SK-N-DZ (cell line): ENCODE data around the gene TMEM59. TPM values are rescaled to one million over a fixed set of nuclear protein-coding genes. Genes with fewer than 3 reads are reported as not detected.
"Not testable (repeated sequence)": the region's sequence is repeated elsewhere in the genome, so short reads cannot be mapped to it uniquely, and the experiment has no call there.

Source experiments
- DNase-seq: peaks from one replicate; pipeline ENCODE4 v3.0.0-alpha.2; 2015; ENCODE audit warnings: low spot score
- polyA plus RNA-seq, 2 experiments: library from polyadenylated mRNA; depleted of rRNA; stranded (reverse); fragments of >200 nt; gene quantifications; 2 replicates each; pipeline ENCODE4 v1.2.3, GENCODE V29; 2014

The TMEM59 gene, protein sequence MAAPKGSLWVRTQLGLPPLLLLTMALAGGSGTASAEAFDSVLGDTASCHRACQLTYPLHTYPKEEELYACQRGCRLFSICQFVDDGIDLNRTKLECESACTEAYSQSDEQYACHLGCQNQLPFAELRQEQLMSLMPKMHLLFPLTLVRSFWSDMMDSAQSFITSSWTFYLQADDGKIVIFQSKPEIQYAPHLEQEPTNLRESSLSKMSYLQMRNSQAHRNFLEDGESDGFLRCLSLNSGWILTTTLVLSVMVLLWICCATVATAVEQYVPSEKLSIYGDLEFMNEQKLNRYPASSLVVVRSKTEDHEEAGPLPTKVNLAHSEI
- 150 and 175 TPM in 2 replicates for polyA plus RNA-seq (2014; cell fraction: cytosol; rRNA removed)
- polyA plus RNA-seq (2014; cell fraction: nucleus; rRNA removed), result 52.7 and 107 TPM in 2 replicates

DNA sequence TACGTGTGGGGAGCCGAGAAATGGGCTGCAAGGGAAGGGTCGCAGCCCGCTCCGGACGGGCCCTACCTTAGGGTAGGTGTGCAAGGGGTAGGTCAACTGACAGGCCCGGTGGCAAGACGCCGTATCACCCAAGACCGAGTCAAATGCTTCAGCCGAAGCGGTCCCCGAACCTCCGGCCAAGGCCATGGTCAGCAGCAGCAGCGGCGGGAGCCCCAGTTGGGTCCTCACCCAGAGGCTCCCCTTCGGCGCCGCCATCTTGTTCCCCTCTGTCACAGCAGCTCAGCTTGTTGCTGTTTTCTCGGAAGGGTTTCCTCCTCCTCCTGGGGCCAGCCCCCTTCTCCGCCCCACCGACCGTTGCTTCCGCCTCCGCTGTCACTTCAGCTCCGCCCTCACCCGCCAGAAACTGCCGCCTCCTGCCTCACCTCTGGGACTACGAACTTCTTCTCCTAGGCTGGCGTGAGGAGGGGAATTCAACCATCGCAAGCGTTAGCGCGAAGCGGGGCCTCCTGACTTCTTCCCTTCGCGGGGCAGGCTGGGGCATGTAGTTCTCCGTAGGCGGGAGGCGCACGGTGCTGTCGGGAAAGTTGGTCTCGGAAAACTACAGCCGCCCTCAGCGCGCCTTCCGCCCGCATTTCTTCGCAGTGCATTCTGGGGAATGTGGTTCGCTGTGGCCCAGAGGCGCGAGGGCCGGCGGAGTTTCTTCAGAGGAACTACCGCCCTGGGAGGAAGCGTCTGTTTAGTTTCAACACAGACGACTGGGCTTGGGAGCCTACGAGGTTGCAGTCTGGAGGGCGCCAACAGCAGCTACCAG is at the start of gene TMEM59, which contains the start of gene TCEANC2:
Gene TMEM59, minus strand, starts transcription at position 271 of the 811 bp plus-strand sequence. Its CDS starts 16 bp downstream, at position 255.
Gene TCEANC2, plus strand, starts transcription at position 675 of the 811 bp plus-strand sequence. CDS start 815 bp downstream, outside the sequence.
- peak; percentile 99 for DNase-seq

DNA sequence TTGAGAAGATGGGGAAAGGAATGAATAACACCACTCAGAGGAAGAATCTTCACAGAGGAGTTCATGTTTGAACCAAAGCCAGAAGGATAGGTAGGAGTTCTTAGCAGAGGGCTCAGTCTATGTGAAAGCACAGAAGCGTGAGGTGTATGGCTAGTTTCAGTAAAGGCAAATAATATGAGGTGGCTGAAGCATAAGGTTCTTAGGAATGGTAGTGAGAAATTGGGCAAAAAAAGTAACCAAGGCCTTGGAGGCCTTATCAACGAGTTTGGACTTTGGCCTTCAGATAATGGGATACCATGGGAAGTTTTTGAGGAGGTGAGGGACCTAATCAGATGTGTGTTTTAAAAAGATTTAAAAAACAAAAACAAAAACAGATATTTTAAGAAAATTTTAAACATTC is 47.5 kb upstream of the TMEM59 start:
- no peak for DNase-seq

DNA sequence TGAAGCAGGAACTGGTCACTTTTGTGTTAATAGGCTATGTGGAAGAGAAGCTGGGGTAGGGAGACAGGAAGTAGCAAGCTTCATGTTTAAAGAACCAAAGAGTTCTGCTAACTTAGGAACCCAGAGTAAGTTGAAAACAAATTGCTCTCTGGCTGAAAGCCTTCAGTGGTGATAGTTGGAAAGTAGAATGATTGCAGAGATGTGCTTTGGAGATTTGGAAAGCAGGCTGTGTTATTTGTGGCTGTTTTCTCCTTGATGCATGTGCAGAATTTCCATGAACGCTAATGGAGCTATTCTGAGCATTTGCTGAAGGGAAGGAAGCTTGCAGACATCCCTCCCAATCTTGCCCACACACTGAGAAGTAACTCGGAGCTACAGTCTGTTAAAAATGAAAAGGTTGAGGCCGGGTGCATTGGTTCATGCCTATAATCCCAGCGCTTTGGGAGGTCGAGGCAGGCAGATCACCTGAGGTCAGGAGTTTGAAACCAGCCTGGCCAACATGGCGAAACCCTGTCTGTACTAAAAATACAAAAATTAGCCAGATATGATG is 46.1 kb upstream of the TMEM59 start:
- DNase-seq, result no peak

DNA sequence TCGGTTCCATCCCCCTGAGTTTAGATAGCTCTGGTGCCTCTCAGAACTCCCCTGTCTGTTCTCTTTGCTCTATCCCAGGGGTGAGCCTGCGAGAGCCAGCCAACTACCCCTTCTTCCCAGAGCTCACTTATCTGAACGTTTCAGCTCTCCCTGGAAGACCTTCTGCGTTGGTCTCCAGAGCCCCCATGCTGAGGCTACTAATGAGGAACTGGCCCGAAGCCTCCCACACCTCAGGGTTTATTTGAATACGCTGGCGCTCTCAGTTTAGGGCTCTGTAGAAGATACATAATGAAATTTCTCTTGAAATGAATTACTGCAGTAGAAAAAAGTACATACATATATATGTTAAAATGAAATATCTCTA is 43.9 kb upstream of the TMEM59 start:
- DNase-seq, result no peak

DNA sequence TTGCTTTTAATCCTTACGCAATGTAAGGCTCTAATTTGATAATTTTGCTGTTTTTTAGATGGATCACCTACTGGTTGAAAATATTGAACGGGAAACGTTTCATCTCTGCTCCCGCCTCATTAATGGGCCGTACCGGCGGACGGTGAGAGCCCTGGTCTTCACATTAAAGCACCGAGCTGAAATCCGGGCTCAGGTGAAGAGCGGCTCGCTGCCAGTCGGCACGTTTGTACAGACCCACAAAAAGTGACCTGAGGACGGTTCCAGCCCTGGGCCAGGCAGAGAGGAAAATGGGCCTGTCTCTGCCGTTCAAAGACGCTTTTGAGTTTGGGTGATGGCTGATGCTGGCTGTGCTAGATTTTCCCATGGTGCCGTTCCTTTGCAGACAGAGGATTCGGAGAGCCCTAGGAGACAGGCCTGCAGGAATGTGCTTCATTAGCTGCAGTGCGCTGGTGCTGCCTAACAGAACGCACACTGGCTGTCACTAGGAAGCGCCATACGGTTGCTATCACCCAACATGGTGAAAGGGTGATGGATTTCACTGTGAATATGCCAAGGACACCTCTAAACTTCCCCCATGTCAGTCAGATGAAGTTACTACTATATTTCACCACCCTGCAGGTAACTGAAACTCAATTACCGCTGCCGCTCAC is 43.3 kb upstream of the TMEM59 start:
- DNase-seq, result no peak

DNA sequence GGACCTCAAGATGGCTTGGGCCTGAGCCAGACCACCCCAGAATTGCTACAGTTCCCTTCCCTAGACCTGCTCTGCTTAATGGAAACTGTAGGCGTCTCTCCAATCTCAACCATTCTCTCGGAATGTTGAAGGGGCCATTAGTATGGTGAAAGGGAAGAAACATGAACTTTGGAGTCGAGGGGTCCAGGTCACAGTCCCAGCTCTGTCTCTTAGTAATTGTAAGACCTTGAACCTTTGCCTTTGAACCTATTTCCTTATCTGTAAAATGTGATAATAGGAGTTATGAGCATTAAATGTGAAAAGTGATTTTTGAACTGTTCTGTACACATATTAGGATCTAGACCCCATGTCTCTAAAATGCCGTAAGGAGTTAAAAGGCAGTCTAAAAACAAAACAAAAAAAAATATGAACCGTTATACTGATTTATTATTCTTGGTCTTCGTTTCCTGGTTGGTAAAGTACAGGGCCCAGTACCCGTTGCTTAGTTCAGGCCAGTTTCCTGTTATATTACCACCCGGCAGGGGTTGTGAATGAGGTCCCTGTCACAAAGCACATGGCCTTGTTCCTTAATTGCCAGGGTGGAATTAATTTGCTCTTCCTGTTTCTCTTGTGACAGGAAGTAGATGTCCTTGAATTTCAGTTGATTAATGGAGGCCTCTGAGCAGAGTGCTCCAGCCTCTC is 42.7 kb upstream of the TMEM59 start:
- no peak for DNase-seq

DNA sequence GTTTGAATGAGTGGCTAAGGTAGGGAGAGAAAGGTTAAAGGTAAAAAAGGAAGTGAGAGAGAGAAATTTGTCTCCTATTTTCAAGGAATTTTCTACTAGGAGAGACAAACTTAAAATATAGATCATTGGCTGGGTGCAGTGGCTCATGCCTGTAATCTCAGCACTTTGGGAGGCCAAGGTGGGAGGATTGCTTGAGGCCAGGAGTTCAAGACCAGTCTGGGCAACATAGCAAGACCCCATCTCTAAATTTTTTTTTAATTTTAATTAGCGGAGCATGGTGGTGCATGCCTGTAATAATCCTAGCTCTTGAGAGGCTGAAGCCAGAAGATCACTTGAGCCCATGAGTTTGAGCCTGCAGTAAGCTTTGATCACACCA is 41.7 kb upstream of the TMEM59 start:
- DNase-seq, result not testable (repeated sequence)

DNA sequence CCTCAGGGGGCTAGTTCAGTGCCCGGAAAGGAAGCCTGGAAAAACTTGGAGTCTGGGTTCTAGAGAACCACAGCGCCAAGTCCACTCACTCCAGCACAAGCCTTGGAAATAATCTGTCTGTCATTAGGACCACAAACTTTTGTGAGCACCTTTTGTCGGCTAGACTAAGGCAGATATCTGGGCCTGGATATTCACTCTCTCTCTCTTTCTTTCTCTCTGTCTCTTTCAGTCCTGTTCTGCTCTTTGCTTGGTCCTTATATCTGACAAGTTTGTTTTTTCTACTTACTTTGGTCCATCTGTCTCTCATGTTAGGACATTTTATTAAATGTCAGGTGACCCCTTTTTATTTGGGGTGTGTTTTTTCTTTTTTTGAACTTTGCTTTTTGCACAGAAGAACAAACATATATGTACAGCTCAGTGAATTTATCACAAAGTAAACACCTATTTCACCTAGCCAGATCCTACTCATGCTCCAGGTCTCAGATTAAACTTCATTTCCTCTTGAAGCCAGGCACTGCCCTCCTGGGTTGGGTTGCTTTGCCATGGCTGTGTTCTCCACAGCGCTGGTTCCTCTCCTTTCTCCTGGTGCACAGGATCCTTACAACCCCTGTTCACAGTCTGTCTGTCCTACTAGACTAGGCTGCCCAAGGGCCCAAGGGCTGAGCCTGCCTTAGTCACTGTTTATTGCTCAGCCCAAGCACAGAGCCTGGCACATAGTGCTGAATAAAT is 41.2 kb upstream of the TMEM59 start:
- DNase-seq, result no peak

DNA sequence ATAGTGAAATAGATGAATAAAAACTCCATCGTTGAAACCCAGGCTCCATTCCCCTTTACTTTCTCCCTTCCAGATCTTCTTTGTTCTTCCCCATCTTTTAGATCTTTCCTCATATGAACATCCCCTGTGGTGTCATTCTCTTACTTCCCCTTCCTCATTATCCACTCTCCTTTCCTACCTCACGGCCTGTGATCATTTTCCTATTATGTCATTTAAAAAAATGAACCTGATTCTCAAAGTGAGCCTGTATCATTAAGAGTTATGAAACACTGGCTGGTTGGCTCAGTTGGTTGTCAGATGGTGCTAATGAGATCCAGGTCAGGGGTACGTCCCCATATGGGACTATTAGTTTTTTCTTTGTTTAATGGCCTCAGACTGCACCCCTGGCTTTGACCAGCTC is 38.7 kb upstream of the TMEM59 start:
- no peak for DNase-seq

DNA sequence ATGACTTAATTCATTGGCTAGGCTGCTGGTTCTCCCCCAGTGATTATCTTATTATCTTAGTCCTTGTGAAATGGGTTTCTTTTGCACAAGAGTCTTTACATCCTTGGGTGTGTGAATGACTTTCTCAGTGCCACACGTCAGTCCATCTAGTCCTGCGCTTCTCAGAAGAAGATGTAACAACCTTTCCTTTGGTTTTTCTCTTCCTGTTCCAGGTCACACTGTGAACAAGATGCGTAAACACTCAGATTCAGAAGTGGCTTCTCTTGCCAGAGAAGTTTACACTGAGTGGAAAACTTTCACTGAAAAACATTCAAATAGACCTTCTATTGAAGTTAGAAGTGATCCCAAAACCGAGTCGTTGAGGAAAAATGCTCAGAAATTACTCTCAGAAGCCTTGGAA is 35.4 kb upstream of the TMEM59 start:
- no peak for DNase-seq

DNA sequence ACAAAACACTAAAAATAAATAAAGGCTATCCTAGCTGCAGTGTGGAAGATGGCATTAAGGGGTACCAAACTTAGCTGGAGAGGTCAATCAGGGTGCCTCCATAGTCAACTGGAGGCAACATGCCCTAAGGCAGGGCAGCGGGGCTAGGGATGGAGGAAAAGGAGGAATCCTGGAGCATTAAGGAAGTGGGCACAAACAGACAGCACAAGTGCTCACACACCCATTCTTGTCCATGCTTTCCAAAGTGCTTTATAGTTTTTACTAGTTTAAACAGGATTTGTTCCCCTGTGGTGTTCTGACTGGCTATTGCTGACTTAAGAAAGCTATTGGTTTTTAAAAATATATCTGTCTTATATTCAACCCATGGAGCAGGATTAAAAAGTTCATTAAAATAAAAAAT is 33.8 kb upstream of the TMEM59 start:
- DNase-seq, result no peak

DNA sequence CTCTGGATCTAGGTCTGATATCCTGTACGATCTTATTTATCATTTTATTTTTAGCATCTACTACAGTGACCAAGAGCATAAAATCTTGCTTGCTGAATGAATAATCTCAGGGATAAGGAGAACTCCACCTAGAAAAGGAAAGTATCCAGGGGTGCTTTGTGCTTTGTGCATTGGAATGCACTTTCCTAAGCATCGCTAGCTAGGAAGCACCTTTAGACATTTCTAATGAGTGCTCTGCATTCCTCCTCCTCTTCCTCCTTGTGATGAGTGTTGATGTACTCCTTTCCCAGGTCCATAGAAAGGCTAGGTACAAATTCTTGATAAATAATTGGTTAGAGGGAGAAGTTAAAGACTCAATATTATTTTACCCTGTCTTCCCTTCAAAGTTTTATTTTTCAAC is 31.8 kb upstream of the TMEM59 start:
- DNase-seq, result no peak

DNA sequence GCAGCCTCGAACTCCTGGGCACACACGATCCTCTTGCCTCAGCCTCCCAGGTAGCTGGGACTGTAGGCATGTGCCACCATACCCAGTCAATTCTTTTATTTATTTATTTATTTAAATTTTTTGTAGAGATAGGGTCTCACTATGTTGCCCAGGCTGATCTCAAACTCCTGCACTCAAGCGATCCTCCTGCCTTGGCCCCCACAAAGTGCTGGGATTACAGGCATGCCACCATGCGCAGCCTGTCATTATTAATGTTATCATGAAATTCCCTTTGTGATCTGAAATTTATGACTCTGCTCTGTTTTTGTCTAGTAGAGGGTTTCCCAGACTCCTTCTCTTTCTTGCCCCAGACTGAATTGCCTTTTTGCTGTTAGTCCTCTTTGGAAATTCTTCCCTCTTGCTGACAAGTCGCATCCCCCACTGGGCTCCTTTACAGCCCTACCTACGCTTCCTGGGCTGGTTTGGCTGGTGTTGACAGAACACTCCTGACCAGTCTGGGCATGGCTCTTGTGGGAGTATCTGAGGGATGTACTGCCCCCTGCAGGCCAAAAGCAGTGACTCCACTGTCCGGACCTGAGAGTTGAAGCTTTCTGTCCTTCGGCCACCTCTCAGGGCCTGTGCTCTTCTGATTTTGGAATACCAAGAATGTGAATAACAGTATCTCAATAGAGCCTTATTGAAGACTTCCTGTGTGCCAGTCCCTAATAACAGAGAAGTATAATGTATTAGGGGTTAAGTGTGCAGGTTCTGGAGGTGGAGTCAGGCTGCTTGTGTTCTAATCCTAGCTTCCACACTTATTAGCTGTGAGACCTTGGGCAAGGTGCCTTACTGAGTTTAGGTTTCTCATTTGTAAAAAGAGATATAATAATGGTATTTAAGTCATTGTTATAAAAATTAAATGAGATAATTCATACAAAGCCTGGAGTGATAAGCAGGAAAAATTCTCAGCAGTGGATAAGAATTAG is 28.6 kb upstream of the TMEM59 start:
- DNase-seq, result peak; percentile 39

DNA sequence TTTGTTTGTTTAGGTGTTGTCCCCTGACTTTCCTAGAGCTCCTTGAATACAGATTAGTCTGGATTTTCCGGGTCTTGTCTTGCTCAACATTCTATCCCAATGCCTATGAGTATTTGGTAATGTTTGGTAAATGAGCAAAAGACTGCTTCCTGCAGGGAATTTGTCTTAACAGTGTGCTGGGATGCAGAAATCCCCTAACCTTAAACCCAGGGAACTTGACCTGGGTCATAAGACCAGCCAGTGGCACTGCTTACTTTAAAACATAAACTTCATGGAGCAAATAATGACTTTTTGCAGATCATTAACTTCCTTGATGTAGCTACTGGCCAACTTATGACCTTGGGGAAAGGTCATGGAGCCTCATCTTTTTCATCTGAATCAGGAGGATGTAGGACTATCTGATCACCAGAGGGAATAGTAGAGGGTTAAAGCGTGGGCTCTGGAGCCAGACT is 27.6 kb upstream of the TMEM59 start:
- DNase-seq, result no peak

DNA sequence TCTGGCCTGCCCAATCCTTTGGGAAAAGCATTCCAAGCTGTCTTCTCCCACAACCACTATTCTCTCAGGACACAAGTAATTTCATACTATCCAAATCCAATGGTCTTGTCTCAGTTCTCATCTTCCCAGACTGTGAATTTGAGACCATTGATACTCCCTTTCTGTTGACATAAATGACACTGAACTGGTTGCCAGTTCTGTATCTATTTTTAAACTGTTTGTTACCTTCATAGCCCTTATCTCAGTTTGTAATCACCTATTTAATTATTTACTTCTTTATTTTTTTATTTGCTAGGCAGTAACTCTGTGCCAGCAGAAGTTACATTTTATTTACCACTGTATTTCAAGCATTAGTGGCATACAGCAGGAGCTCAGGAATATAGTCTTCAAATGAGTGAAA is 24.4 kb upstream of the TMEM59 start:
- DNase-seq, result no peak

DNA sequence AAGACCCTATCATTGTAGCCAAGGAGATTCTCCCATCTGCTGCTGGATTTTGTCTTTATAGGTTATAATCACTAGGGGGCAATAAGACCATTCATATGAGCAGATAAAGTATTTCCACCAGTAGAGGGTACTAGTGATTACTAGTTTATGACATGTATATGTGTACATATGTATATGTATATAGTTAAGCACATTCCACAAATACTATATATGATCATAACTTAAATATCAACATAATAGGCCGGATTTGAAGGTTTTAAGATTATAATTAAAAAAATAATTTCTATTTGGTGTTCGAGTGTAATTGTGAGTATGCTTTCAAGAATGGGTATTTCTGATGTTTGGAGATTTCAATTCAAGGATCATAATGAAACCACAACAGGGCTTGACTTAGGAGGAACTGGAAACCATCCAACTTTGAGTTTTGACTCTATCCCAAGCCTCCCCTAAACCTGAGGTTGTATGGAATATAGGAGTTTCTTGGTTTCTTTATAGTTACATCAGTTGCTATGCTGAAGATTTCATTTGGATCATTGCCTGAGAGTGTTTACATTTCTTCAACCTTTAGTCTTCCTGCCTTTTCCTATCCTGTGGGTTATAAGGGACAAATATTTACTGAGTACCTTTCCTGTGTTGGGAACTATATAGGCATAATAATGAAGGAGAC is 17.3 kb upstream of the TMEM59 start:
- peak; percentile 43 for DNase-seq

DNA sequence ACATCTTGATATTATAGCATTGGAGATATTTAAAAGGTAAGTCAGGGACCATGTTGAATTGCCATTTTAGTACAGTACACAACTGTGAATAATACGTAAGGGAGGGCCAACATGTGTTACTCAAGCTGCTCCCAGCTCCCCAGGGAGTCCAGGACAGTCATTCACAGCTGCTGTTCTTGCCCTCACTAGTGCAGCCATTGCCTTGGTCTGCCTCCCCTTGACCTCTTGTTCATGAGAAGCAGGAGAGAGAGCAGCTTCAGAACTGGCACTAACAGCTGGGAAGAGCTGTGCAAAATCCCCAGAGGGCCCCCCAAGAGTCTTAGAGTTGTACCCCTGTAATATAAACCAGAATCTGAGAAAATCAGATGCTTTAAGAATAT is 16.8 kb upstream of the TMEM59 start:
- peak; percentile 23 for DNase-seq

DNA sequence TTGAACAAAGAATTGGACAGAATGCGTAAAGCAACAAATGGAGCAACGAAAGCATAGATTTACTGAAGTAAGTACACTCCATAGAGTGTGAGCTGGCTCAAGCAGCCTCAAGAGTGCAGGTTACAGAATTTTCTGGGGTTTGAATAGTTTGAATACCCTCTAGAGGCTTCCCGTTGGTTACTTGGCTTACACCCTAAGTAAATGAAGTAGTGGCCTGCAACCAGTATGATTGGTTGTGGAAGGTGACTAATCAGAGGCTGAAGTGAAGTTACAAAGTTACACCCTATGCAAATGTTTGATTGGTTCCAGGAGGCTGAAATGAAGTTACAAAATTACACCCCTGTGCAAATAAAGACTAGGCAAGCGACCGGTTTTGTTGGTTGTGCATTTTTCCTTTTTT is 11.3 kb upstream of the TMEM59 start:
- DNase-seq, result no peak

DNA sequence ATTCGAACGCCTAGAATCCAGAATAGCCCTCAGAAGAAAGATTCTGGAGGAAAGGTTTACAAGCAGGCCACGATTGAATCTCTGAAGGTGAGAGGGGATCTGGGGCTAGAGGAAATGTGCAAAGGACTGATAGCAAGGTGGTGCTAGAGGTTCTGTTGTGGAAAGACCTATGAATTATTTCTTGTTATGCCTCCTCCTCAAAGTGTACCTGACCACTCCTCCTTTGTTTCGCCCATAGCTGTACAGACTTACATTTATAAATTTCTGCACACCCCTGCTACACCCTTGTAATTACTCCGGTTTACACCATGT is 1.4 kb upstream of the TMEM59 start:
- peak; percentile 21 for DNase-seq
